GM12878 (cell line): Measurements from ENCODE around the gene C22orf31. TPM values are rescaled to one million over a fixed set of nuclear protein-coding genes. Genes with fewer than 3 reads are reported as not detected.

ENCODE experiments used
- ATAC-seq: fragments of 200-7000 bp; cut with Tn5 transposase; 3 replicates; pipeline ENCODE4 v1.9.1; 2020; ENCODE audit warnings: mild to moderate bottlenecking, moderate library complexity
- BruUV-seq: library from RNA; stranded (reverse); fragments of 400-500 nt; replicated peaks from 2 replicates; lab custom pipeline; 2021; lab: Mats Ljungman, UMichigan
- CTCF ChIA-PET: fragments of 300-600 bp; sonication (Branson Sonifier 250); formaldehyde crosslinking; extraction: SDS; loops from one replicate; lab custom pipeline; 2021; ENCODE audit warnings: inconsistent platforms; lab: Yijun Ruan, JAX
- POLR2A ChIA-PET: fragments of 350-600 bp; formaldehyde crosslinking; extraction: SDS; loops from one replicate; lab custom pipeline; 2021; ENCODE audit warnings: inconsistent platforms; lab: Charles Lee
- RAD21 ChIA-PET: fragments of 300-600 bp; sonication (Branson Sonifier 250); formaldehyde crosslinking; loops from one replicate; lab custom pipeline; 2023; ENCODE audit warnings: antibody characterized with exemption; ENCODE audit not compliant: unreplicated experiment; lab: Charles Lee
- SMC1A ChIA-PET: fragments of 300-600 bp; sonication (Branson Sonifier 250); formaldehyde crosslinking; loops from one replicate; lab custom pipeline; 2023; ENCODE audit not compliant: unreplicated experiment, uncharacterized antibody; lab: Charles Lee
- DNase-seq: peaks from one replicate; pipeline ENCODE4 v3.0.0-alpha.2; 2011; ENCODE audit warnings: low read depth, low spot score
- FAIRE-seq: peaks from 3 replicates; lab custom pipeline; 2011; peaks lifted over from hg19 to GRCh38; lab: Jason Lieb, UNC
- H2AFZ ChIP-seq: 2 replicates; pipeline ENCODE4 v1.6.0; 2011; ENCODE audit warnings: low read depth, low read length, control low read depth; ENCODE audit not compliant: control insufficient read depth
- H3K27ac ChIP-seq: 2 replicates; pipeline ENCODE4 v1.5.1; 2011; ENCODE audit warnings: control low read depth; ENCODE audit not compliant: control insufficient read depth, insufficient read depth
- H3K27me3 ChIP-seq, 2 experiments: replicated peaks in 1 of 2; 2 replicates each; pipeline versions ENCODE4 v1.6.0 to v1.6.1; 2011; ENCODE audit warnings: low read length in 1 of 2; ENCODE audit not compliant: control insufficient read depth in 2 of 2, insufficient read depth in 2 of 2
- H3K36me3 ChIP-seq, 2 experiments: 2 replicates each; pipeline ENCODE4 v1.5.1; 2011; ENCODE audit warnings: low read length in 1 of 2; ENCODE audit not compliant: control insufficient read depth in 2 of 2, insufficient read depth in 2 of 2
- H3K4me1 ChIP-seq: 2 replicates; pipeline ENCODE4 v1.6.1; 2011; ENCODE audit warnings: mild to moderate bottlenecking, low read length, moderate library complexity, mixed read lengths; ENCODE audit not compliant: control insufficient read depth, insufficient read depth
- H3K4me2 ChIP-seq: 2 replicates; pipeline ENCODE4 v1.6.0; 2011; ENCODE audit warnings: control low read depth; ENCODE audit not compliant: control insufficient read depth, insufficient read depth
- H3K4me3 ChIP-seq: fragments of 200-600 bp; sonication (generic); 2 replicates; pipeline ENCODE4 v1.5.1; 2016
- H3K79me2 ChIP-seq: 2 replicates; pipeline ENCODE4 v1.6.0; 2011; ENCODE audit warnings: low read length; ENCODE audit not compliant: control insufficient read depth, insufficient read depth
- H3K9ac ChIP-seq: 2 replicates; pipeline ENCODE4 v1.8.0; 2011; ENCODE audit warnings: low read length, control low read depth, mixed read lengths; ENCODE audit not compliant: control insufficient read depth, insufficient read depth
- H3K9me3 ChIP-seq: replicated peaks from 3 replicates; pipeline ENCODE4 v1.5.1; 2011; ENCODE audit warnings: mild to moderate bottlenecking, low read length; ENCODE audit not compliant: control insufficient read depth, insufficient read depth
- H4K20me1 ChIP-seq: 2 replicates; pipeline ENCODE4 v1.6.0; 2011; ENCODE audit not compliant: control insufficient read depth, insufficient read depth
- CBX5 ChIP-seq: sonication (generic); IDR thresholded peaks from 2 replicates; pipeline ENCODE4 v1.6.1; 2016; ENCODE audit warnings: low read depth, moderate library complexity, mild to moderate bottlenecking, inconsistent platforms
- DPF2 ChIP-seq: fragments of 450-650 bp; IDR thresholded peaks from 2 replicates; pipeline ENCODE4 v1.6.1; 2017; ENCODE audit warnings: mild to moderate bottlenecking
- IRF5 ChIP-seq: fragments of 450-650 bp; IDR thresholded peaks from 2 replicates; pipeline ENCODE4 v1.6.1; 2017; ENCODE audit warnings: borderline replicate concordance
- PAX5 ChIP-seq: IDR thresholded peaks from 2 replicates; pipeline ENCODE4 v1.6.1; 2011; ENCODE audit warnings: low read depth, low read length, borderline replicate concordance
- WGBS: methylation state at CpG from one replicate; pipeline ENCODE4 v1.1.6; 2016; ENCODE audit warnings: low lambda C conversion rate; ENCODE audit not compliant: insufficient replicate concordance, insufficient coverage; ENCODE audit errors: missing lambda C conversion rate; 5-methylcytosine and 5-hydroxymethylcytosine counted together
- in situ Hi-C: fragments of 300-500 bp; cut with MboI; formaldehyde crosslinking; loops from 9 replicates; pipeline ENCODE4 v1.14.3; 2018; ENCODE audit warnings: mixed read lengths
- intact Hi-C: fragments of 100-400 bp; cut with micrococcal nuclease; formaldehyde crosslinking; loops from one replicate; pipeline ENCODE4 v1.14.2; 2022; ENCODE audit not compliant: unreplicated experiment
- polyA plus RNA-seq, 11 experiments: library from polyadenylated mRNA; depleted of rRNA in 4 of 11; unstranded in 6 of 11; stranded (reverse) in 5 of 11; fragments of >200 nt; fragmentation: Nextera tagmentation in 4 of 11; fragmentation: Illumina TruSeq in 1 of 11; extraction: Ambion mirVana in 4 of 11; extraction: Trizol in 1 of 11; gene quantifications; 1 replicate in 1 of 11; 2 replicates in 10 of 11; pipeline versions ENCODE4 v1.2.1 to v1.2.3, GENCODE V29; 2011 to 2016; ENCODE audit warnings: inconsistent platforms in 2 of 11, missing spikeins in 2 of 11, low read depth in 1 of 11
- total RNA-seq, 4 experiments: library from RNA; depleted of rRNA in 3 of 4; stranded (reverse); fragments of >200 nt in 3 of 4; fragmentation: Illumina TruSeq in 1 of 4; extraction: Trizol in 1 of 4; gene quantifications; 2 replicates each; pipeline versions ENCODE4 v1.2.1 to v1.2.3, GENCODE V29; 2013 to 2021
- TF ChIP-seq, protein P1 (sequence below): fragments of 450-650 bp; formaldehyde crosslinking; IDR thresholded peaks from 2 replicates; pipeline ENCODE4 v1.4.0; 2020; ENCODE audit warnings: mild to moderate bottlenecking, moderate library complexity
- TF ChIP-seq, protein P2 (sequence below): fragments of 450-650 bp; conservative IDR thresholded peaks from 2 replicates; pipeline ENCODE4 v1.6.1; 2017; ENCODE audit warnings: mild to moderate bottlenecking, moderate library complexity

C22orf31 gene
- total and polyA plus RNA-seq, 10 of the 15 experiments (the other 5 are each of a cell fraction or from before 2014, with no cell fraction given) = not detected

GRCh38 chr22:29041408-29041807 lies 20.2 kb downstream of the C22orf31 start:
- Histone ChIP-seq H3K9ac (no peak overlapping the region), H3K27me3 (no peaks in the 10 kb centered on the region; a peak in 1 of 4 replicates), H3K36me3 (peaks cover 0 to 3% of the 10 kb centered on the region in 2 experiments; a peak in 2 of 4 replicates), H3K27ac (no peak overlapping the region), H3K4me3 (no peak overlapping the region), H3K4me1 (no peaks in the 10 kb centered on the region), H3K9me3 (no peaks in the 10 kb centered on the region), H3K4me2 (no peak overlapping the region), H2AFZ (no peak overlapping the region), H3K79me2 (no peaks in the 10 kb centered on the region)
- POLR2A ChIA-PET = interaction anchor here (1.1 to 1.4 kb wide), 4 partner anchors 18 to 250 kb away, joined by 3 to 4 read pairs (median 4); no protein-coding TSS in a partner anchor
- CTCF ChIA-PET = interaction anchor here (0.8 to 9.5 kb wide), 53 partner anchors 9 to 445 kb away, joined by 3 to 195 read pairs (median 8); partner anchors contain the start of genes XBP1 and ZNRF3
- FAIRE-seq (peak; percentile 44), ATAC-seq (no peak)
- 10% methylated on average over 2 of the region's 2 CpGs for WGBS
- intact Hi-C loops = loop anchor here (10.0 kb wide), 1 partner anchor 113 kb away; no protein-coding TSS in a partner anchor
- BruUV-seq = no TSS peak
- TF ChIP-seq IRF5 (no peak), CBX5 (no peak), DPF2 (no peak), PAX5 (no peak)
- TF ChIP-seq, protein P1, sequence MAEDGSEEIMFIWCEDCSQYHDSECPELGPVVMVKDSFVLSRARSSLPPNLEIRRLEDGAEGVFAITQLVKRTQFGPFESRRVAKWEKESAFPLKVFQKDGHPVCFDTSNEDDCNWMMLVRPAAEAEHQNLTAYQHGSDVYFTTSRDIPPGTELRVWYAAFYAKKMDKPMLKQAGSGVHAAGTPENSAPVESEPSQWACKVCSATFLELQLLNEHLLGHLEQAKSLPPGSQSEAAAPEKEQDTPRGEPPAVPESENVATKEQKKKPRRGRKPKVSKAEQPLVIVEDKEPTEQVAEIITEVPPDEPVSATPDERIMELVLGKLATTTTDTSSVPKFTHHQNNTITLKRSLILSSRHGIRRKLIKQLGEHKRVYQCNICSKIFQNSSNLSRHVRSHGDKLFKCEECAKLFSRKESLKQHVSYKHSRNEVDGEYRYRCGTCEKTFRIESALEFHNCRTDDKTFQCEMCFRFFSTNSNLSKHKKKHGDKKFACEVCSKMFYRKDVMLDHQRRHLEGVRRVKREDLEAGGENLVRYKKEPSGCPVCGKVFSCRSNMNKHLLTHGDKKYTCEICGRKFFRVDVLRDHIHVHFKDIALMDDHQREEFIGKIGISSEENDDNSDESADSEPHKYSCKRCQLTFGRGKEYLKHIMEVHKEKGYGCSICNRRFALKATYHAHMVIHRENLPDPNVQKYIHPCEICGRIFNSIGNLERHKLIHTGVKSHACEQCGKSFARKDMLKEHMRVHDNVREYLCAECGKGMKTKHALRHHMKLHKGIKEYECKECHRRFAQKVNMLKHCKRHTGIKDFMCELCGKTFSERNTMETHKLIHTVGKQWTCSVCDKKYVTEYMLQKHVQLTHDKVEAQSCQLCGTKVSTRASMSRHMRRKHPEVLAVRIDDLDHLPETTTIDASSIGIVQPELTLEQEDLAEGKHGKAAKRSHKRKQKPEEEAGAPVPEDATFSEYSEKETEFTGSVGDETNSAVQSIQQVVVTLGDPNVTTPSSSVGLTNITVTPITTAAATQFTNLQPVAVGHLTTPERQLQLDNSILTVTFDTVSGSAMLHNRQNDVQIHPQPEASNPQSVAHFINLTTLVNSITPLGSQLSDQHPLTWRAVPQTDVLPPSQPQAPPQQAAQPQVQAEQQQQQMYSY (CRISPR knock-in tag) = no peak
- TF ChIP-seq, protein P2, sequence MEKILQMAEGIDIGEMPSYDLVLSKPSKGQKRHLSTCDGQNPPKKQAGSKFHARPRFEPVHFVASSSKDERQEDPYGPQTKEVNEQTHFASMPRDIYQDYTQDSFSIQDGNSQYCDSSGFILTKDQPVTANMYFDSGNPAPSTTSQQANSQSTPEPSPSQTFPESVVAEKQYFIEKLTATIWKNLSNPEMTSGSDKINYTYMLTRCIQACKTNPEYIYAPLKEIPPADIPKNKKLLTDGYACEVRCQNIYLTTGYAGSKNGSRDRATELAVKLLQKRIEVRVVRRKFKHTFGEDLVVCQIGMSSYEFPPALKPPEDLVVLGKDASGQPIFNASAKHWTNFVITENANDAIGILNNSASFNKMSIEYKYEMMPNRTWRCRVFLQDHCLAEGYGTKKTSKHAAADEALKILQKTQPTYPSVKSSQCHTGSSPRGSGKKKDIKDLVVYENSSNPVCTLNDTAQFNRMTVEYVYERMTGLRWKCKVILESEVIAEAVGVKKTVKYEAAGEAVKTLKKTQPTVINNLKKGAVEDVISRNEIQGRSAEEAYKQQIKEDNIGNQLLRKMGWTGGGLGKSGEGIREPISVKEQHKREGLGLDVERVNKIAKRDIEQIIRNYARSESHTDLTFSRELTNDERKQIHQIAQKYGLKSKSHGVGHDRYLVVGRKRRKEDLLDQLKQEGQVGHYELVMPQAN = no peak
- TF ChIP-seq, all 136 proteins: peak for 0
- ChIA-PET SMC1A (interaction anchor here (0.6 to 9.1 kb wide), 57 partner anchors 10 to 990 kb away, joined by 3 to 187 read pairs (median 5); partner anchors contain the start of gene C22orf31), RAD21 (interaction anchor here (0.9 to 8.5 kb wide), 41 partner anchors 10 to 441 kb away, joined by 3 to 119 read pairs (median 8); partner anchors contain the start of genes KREMEN1 and ZNRF3)
- H4K20me1 ChIP-seq = no peaks in the 10 kb centered on the region
- no peak for DNase-seq
- in situ Hi-C loops = loop anchor here (25.0 kb wide), 1 partner anchor 1004 kb away; no protein-coding TSS in a partner anchor
